SKM-1 treated with dmso at 0.1 percent for 144 hours (cell line): ENCODE results near the gene TLK1.

Experiments
- DNase-seq: peaks from one replicate; lab custom pipeline; 2025; ENCODE audit not compliant: unreplicated experiment; lab: John Stamatoyannopoulos, UW

Gene TLK1

DNA sequence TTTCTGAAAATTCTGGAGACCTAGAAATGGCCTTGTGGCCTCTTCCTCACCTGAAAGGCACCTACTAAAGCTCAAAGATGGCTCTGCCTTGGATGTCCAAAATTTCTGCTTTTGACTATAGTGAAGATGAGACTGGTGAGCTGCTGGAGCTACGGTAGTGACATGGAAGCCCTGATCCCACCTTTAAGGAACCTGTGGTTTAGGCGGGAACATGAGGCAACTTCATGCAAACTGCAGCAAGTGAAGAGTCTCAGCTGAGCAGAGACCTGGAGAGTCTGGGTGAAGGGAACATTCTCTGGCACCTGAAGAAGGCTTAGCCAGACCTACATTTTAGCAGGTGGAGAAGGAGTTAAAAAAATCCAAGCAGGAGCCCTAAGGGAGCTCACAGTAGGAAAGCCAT lies 191.7 kb downstream of the TLK1 start:
- peak; percentile 18 for DNase-seq

DNA sequence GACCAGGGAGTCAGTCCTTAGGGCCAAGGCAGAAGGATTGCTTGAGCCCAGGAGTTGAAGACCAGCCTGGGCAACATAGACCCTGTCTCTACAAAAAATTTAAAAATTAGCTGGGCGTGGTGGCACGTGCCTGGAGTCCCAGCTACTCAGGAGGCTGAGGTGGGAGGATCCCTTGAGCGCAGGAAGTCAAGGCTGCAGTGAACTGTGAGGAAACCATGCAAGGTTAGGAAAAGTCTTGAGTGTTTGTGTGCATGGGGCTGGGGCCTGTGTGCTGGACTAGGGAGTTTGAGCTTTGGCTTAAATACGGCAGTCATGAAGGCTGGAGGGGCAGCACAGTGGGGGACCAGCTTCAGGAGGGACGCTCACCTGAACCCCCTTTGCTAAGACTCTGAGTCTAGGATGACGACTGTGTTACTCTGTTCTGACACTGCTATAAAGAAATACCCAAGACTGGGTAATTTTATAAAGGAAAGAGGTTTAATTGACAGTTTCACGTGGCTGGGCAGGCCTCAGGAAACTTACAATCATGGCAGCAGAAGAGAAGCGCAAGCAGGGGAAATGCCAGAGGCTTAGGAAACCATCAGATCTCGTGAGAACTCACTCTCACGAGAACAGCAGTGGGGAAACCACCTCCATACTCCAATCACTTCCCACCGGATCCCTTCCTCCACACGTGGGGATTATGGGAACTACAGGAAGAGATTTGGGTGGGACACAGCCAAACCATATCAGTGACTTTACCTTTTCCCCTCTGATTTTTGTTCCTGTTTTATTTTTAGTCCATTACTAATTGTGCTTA lies 192.3 kb downstream of the TLK1 start:
- no peak for DNase-seq

DNA sequence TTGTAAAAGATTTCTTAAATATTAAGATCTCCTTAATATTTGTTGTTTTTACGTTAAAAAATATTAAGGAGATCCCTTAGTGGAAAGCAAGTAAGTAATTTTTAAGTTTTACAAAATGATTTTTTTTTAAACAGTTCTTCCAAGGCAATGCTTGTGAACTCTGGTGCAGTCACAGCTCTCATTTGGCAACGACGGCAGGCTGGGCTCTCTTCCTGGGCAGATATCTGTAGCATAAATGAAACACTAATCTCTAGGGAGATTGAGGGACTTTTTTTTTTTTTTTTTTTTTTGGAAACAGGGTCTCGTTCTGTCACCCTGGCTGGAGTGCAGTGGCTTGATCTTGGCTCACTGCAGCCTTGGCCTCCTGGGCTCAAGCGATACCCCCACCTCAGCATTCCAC lies 193.1 kb downstream of the TLK1 start:
- DNase-seq: no peak

DNA sequence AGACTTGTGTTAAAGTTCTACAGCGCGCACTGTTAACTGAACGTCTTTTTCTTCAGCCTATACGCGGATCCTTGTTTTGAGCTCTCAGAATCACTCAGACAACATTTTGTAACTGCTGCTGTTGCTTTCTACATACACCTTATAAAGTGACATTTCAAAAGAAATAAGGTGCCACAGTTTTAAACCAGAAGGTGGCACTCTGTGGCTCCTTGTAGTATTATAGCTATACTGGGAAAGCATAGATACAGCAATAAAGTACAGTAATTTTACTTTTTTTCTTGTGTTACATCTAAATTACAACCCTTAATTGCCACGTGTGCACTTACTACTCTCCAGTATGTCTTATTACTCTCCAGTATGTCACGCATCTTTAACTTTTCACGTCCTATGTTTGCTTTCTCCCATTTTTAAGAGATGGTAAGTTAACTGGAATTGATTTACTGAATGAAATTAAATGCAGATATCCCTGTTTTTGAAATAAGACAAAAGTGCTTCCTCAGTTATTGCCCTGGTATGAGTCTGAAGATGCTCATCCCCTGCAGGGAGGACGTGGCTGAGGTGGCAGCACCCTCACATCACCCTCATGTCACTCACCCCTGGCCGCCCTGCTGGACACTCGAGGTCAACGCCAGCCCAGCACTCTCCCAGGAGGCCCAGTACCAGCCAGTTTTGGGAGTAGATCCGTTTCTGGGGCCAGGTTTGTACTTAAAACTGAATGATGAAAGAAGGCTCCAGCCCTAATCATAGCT lies 193.9 kb downstream of the TLK1 start:
- no peak for DNase-seq

GRCh38 chr2:170965446-170966225 lies 195.1 kb downstream of the TLK1 start:
- DNase-seq: no peak

- no peak for DNase-seq
Observed at GRCh38 chr2:170963386-170963785, 197.3 kb downstream of the TLK1 start.

- no peak for DNase-seq
Observed at GRCh38 chr2:170953941-170954340, 206.8 kb downstream of the TLK1 start.

GRCh38 chr2:170950221-170950761 lies 210.4 kb downstream of the TLK1 start:
- DNase-seq: no peak

DNA sequence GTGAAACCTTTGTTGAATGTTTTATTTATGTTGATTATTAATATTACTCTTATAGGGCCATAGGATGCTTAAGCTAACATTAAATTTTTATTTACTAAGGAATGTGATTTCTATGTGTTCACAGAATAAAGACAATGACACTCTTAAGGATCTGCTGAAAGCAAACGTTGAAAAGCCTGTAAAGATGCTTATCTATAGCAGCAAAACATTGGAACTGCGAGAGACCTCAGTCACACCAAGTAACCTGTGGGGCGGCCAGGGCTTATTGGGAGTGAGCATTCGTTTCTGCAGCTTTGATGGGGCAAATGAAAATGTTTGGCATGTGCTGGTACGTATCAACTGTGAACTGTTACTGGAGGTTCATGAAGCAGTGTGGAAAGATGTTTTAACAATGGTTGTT lies 211.3 kb downstream of the TLK1 start:
- no peak for DNase-seq

DNA sequence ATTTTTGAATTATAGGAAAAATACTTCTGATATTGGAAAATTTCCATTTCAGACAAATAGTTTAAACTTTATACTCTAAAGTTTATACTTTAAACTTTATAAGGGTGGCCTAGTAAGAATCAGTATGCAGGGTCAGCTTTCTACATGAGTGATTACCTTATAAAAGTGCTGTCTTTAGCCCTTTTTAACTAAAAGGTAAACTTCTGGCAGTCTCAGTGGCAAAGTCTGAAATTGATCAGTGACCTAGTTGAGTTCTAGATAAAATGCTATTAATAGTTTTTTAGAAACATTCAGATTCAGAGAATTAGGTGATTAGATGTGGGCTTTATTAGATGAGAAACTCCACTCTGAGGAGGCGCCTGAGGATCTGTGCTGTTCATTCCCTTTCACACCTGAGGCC lies 216.1 kb downstream of the TLK1 start:
- no peak for DNase-seq

GRCh38 chr2:170943596-170943995 lies 217.1 kb downstream of the TLK1 start:
- no peak for DNase-seq

DNA sequence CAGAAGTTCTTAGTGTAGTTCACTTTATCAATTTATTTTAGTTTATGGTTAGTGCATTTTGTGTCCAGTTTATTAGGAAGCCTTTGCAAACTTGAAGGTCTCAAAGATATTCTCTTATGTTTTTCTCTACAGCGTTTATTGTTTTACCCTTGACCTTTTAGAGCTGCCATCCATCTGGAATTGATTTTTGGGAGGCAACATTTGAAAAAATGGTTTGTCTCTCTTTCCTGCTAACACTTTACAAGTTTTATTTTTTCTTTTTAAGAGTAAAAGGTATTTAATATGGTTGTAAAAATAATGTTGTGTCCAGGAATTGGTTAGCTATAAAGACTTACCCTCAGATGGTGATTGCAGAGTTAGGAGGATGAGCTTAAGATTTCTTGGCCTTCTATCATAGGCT lies 217.7 kb downstream of the TLK1 start:
- no peak for DNase-seq

GRCh38 chr2:170942615-170943014 lies 218.1 kb downstream of the TLK1 start:
- no peak for DNase-seq
